C4-2B (cell line): ENCODE results near the gene SPIRE2.

Source experiments
- ZFX ChIP-seq: fragments of 450-650 bp; IDR thresholded peaks from 2 replicates; pipeline ENCODE4 v1.6.1; 2017
- TF ChIP-seq, protein P1 (sequence below): fragments of 450-650 bp; conservative IDR thresholded peaks from 2 replicates; pipeline ENCODE4 v1.5.1; 2017; ENCODE audit warnings: mild to moderate bottlenecking

DNA sequence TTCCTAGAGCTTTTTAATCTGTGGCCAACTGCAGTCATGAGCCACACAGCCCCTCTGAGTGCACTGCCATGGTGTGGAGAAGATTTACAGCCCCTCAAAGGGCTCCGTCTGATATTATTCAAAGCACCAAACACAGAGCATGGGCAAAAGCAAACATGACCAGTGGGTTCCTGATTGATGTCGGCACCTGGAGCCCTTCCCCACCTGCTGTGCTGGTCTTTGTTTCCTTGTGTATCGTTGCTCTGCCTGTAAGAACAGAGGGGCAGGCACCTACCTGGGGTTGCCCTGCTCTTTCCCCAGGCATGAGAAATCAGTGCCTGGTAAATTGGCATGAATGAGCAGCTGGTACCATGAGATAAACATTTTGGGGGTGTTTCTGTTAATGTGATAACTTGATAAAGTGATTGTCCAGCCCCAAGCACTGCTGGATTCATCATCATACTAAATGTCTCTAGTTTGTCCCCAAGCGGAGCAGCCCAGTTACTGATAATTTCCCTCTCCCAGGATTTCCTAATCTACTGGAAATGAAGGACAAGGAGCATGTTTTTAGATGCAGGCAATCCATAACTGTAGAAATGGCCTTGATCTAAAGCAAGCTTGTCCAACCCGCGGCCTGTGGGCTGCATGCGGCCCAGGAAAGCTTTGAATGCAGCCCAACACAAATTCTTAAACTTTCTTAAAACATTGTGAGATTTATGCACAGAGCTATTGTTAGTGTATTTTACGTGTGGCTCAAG is 5.0 kb upstream of the SPIRE2 start:
- TF ChIP-seq, protein P1, sequence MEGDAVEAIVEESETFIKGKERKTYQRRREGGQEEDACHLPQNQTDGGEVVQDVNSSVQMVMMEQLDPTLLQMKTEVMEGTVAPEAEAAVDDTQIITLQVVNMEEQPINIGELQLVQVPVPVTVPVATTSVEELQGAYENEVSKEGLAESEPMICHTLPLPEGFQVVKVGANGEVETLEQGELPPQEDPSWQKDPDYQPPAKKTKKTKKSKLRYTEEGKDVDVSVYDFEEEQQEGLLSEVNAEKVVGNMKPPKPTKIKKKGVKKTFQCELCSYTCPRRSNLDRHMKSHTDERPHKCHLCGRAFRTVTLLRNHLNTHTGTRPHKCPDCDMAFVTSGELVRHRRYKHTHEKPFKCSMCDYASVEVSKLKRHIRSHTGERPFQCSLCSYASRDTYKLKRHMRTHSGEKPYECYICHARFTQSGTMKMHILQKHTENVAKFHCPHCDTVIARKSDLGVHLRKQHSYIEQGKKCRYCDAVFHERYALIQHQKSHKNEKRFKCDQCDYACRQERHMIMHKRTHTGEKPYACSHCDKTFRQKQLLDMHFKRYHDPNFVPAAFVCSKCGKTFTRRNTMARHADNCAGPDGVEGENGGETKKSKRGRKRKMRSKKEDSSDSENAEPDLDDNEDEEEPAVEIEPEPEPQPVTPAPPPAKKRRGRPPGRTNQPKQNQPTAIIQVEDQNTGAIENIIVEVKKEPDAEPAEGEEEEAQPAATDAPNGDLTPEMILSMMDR: no peak
- TF ChIP-seq ZFX: no peak
